OCI-LY1 (cell line): ENCODE measurements around the gene SIGLEC8.

ENCODE experiments used
- H2AFZ ChIP-seq: fragments of 200-600 bp; sonication (generic), shearing (Covaris generic); 2 replicates; pipeline ENCODE4 v1.6.0; 2014; ENCODE audit warnings: antibody characterized with exemption, mild to moderate bottlenecking, low read length
- H3F3A ChIP-seq: fragments of 200-600 bp; sonication (generic), shearing (Covaris generic); 2 replicates; pipeline ENCODE4 v1.6.0; 2014; ENCODE audit warnings: mild to moderate bottlenecking, antibody characterized with exemption, low read length, moderate library complexity; ENCODE audit not compliant: insufficient read depth
- H3K27ac ChIP-seq: fragments of 200-600 bp; sonication (generic); 2 replicates; pipeline ENCODE4 v1.5.1; 2014; ENCODE audit warnings: low read length, mixed run types, mild to moderate bottlenecking, low read depth; ENCODE audit not compliant: poor library complexity, severe bottlenecking
- H3K27me3 ChIP-seq: fragments of 200-600 bp; sonication (generic); 2 replicates; pipeline ENCODE4 v1.6.0; 2014; ENCODE audit warnings: antibody characterized with exemption, mild to moderate bottlenecking, low read length, moderate library complexity; ENCODE audit not compliant: insufficient read depth
- H3K36me3 ChIP-seq: fragments of 200-600 bp; sonication (generic); 2 replicates; pipeline ENCODE4 v1.6.1; 2014; ENCODE audit warnings: mild to moderate bottlenecking, antibody characterized with exemption, low read length, moderate library complexity, mixed read lengths; ENCODE audit not compliant: insufficient read depth
- H3K4me1 ChIP-seq: fragments of 200-600 bp; sonication (generic); 2 replicates; pipeline ENCODE4 v1.5.1; 2014; ENCODE audit warnings: mild to moderate bottlenecking, low read length, moderate library complexity; ENCODE audit not compliant: insufficient read depth, severe bottlenecking
- H3K4me2 ChIP-seq: fragments of 200-600 bp; sonication (generic), shearing (Covaris generic); 2 replicates; pipeline ENCODE4 v1.6.1; 2014; ENCODE audit warnings: low read length
- H3K4me3 ChIP-seq: fragments of 200-600 bp; sonication (generic); 2 replicates; pipeline ENCODE4 v1.5.1; 2014; ENCODE audit warnings: low read length, low read depth, mild to moderate bottlenecking, mixed read lengths; ENCODE audit not compliant: poor library complexity, severe bottlenecking
- H3K79me2 ChIP-seq: fragments of 200-600 bp; shearing (Covaris generic); 2 replicates; pipeline ENCODE4 v1.6.1; 2016; ENCODE audit warnings: mixed run types, low read length, mixed read lengths; ENCODE audit not compliant: insufficient read depth
- H3K9ac ChIP-seq: fragments of 200-600 bp; sonication (generic), shearing (Covaris generic); 2 replicates; pipeline ENCODE4 v1.6.1; 2014; ENCODE audit warnings: mild to moderate bottlenecking, low read length, mixed read lengths
- H3K9me2 ChIP-seq: fragments of 200-600 bp; sonication (generic), shearing (Covaris generic); 2 replicates; pipeline ENCODE4 v1.6.1; 2014; ENCODE audit warnings: low read depth, mild to moderate bottlenecking, low read length, mixed read lengths
- H3K9me3 ChIP-seq: fragments of 200-600 bp; shearing (Covaris generic); 2 replicates; pipeline ENCODE4 v1.6.1; 2014; ENCODE audit warnings: low read length, mixed read lengths
- H4K20me1 ChIP-seq: fragments of 200-600 bp; sonication (generic), shearing (Covaris generic); 2 replicates; pipeline ENCODE4 v1.6.0; 2016; ENCODE audit warnings: mild to moderate bottlenecking, low read length; ENCODE audit not compliant: insufficient read depth
- CTCF ChIP-seq: fragments of 200-600 bp; sonication (generic), shearing (Covaris generic); IDR thresholded peaks from 2 replicates; pipeline ENCODE4 v1.5.1; 2017; ENCODE audit warnings: mild to moderate bottlenecking, antibody characterized with exemption, low read length, moderate library complexity, mixed read lengths
- EZH2 ChIP-seq: fragments of 200-600 bp; sonication (generic), shearing (Covaris generic); IDR thresholded peaks from 2 replicates; pipeline ENCODE4 v1.8.0; 2017; ENCODE audit warnings: borderline replicate concordance, mixed run types, mild to moderate bottlenecking, antibody characterized with exemption, low read length, moderate library complexity, mixed read lengths

SIGLEC8 gene

DNA sequence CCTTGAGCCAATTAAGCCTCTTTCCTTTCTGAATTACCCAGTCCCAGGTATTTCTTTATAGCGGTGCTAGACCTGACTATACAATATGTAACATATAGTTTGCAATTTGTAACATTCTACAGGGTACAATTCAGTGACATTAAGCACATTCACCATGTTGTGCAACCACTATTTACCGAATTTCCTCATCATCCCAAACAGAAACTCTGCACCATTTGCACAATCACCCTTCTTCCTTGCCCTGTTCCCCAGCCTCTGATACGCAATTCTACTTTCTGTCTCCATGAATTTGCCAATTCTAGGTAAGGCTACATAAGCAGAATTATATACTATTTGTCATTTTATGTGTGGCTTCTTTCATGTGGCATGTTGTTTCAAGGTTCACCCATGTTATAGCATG lies 27.1 kb downstream of the SIGLEC8 start:
- Histone ChIP-seq H3F3A (no peaks in the 10 kb centered on the region), H3K79me2 (no peaks in the 10 kb centered on the region), H2AFZ (no peak overlapping the region), H3K9ac (no peak overlapping the region), H3K4me3 (no peak overlapping the region), H3K27ac (no peak overlapping the region), H3K9me2 (no peaks in the 10 kb centered on the region), H3K9me3 (no peaks in the 10 kb centered on the region), H3K4me1 (no peaks in the 10 kb centered on the region), H3K4me2 (no peak overlapping the region), H3K36me3 (no peaks in the 10 kb centered on the region), H4K20me1 (no peaks in the 10 kb centered on the region), H3K27me3 (peaks cover 19% of the 10 kb centered on the region; the same call in 1 of the 2 replicates)
- TF ChIP-seq EZH2 = no peak
- TF ChIP-seq CTCF = no peak

DNA sequence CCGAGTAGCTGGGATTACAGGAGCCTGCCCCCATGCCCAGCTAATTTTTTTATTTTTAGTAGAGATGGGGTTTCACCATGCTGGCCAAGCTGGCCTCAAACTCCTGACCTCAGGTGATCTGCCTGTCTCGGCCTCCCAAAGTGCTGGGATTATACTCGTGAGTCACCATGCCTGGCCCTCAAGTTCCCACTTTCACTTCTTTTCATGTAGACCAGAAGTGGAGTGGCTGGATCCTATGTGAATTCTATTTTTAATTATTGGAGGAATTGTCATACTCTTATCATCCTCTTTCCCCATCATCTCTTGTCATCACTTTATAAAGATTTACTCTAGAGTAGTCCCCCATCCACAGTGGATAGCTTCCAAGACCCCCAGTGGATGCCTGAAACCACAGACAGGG lies 28.0 kb downstream of the SIGLEC8 start:
- Histone ChIP-seq H3K9me2 (no peaks in the 10 kb centered on the region), H3K9ac (no peak overlapping the region), H3K27me3 (peaks cover 19% of the 10 kb centered on the region; the same call in 1 of the 2 replicates), H3K79me2 (no peaks in the 10 kb centered on the region), H3F3A (no peaks in the 10 kb centered on the region), H4K20me1 (no peaks in the 10 kb centered on the region), H3K36me3 (no peaks in the 10 kb centered on the region), H3K4me3 (no peak overlapping the region), H3K9me3 (no peaks in the 10 kb centered on the region), H3K4me2 (no peak overlapping the region), H3K4me1 (no peaks in the 10 kb centered on the region), H3K27ac (no peak overlapping the region), H2AFZ (no peak overlapping the region)
- TF ChIP-seq EZH2 (no peak), CTCF (no peak)

DNA sequence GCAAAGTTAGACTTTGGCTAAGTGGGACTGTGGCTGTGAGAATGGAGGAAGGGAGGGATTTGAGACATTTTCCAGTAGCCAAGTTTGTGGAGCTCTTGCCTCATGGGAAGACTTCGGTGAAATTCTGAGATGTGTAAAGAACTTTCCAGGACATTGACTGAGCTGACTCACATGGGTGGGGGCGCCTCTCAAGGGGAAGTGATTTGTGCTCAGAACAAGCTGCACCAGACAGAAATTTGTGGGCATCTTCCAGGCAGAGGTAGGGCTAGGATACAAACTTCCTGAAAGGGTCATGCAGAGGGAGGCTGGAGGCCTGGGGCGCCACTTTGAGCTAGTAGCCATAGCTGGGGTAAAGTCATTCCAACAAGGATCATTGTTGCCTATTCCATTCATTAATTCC lies 31.1 kb downstream of the SIGLEC8 start:
- Histone ChIP-seq H4K20me1 (no peaks in the 10 kb centered on the region), H3F3A (no peaks in the 10 kb centered on the region), H2AFZ (no peak overlapping the region), H3K9ac (no peak overlapping the region), H3K79me2 (no peaks in the 10 kb centered on the region), H3K9me3 (no peaks in the 10 kb centered on the region), H3K36me3 (no peaks in the 10 kb centered on the region), H3K9me2 (no peaks in the 10 kb centered on the region), H3K27me3 (peaks cover 13% of the 10 kb centered on the region; the same call in 1 of the 2 replicates), H3K27ac (no peak overlapping the region), H3K4me2 (no peak overlapping the region), H3K4me1 (no peaks in the 10 kb centered on the region), H3K4me3 (no peak overlapping the region)
- no peak for TF ChIP-seq EZH2
- TF ChIP-seq CTCF = no peak
